Fibroblast of pulmonary artery (primary cell): ENCODE data around the gene B4GALT7.
"Not testable (repeated sequence)": the region's sequence is repeated elsewhere in the genome, so short reads cannot be mapped to it uniquely, and the experiment has no call there.

ENCODE experiments used
- DNase-seq: peaks from one replicate; pipeline ENCODE4 v3.0.0-alpha.2; 2010; ENCODE audit warnings: low read depth
- H3K4me3 ChIP-seq: replicated peaks from 2 replicates; pipeline ENCODE4 v1.5.1; 2011; ENCODE audit warnings: low read depth, mild to moderate bottlenecking, control low read depth, low read length, moderate library complexity
- CTCF ChIP-seq: IDR thresholded peaks from 2 replicates; pipeline ENCODE4 v1.5.1; 2011; ENCODE audit warnings: mild to moderate bottlenecking, control low read depth, low read length, inconsistent platforms; ENCODE audit errors: missing control alignments

Gene B4GALT7

DNA sequence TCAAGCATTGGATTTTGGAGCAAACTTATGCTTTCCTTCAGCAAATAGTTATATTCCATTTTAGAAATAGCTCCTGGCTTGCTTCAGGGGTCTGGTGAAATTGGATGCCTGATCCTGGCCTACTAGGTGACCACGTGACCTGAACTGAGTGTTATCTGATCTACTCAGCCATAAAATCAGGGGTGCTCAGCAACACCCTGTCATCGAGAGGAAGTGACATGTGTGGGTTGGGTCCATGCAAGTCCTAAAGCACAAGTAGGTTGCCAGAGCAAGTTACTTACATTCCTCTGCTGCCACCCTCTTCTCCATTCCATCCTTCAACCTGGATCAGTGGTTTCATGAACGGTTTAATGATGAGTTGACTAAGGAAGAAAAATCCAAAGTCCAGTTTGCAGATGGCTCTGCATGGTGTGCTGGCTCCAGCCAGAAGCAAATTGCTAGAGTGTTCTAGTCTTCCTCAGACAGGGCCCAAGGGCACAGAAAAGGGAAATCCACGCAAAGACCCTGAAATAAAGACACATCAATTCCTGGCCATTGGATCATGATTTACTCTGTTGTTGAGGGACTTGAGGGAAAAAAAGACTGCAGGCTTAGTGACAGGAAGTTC lies 42.8 kb upstream of the B4GALT7 start:
- no peak for TF ChIP-seq CTCF
- no peak for DNase-seq
- H3K4me3 ChIP-seq: no peak overlapping the region

DNA sequence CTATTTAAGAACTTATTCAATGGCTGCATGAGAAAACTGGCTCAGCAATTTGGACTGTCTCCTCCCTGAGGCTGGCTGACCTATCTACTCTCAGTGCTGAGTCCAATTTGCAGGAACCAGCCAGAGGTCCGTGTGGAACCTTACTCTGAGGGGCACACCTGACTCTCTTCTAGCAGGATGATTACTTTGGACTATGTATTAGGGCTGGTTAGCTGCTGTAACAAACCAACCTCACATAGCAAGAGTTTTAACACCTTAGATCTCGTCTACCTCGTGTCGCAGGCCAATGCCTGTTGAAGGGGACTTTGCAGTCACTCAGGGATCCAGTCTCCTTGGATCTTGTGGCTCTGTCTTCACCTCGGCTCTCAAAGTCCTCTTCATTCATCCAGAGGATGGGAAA lies 42.1 kb upstream of the B4GALT7 start:
- H3K4me3 ChIP-seq: no peak overlapping the region
- no peak for TF ChIP-seq CTCF
- DNase-seq: no peak

- H3K4me3 ChIP-seq, DNase-seq: not testable (repeated sequence)
These were observed 40.4 kb upstream of the B4GALT7 start for GRCh38 chr5:177559446-177559941.

GRCh38 chr5:177565046-177565445 lies 34.9 kb upstream of the B4GALT7 start:
- TF ChIP-seq CTCF: no peak
- DNase-seq: no peak
- H3K4me3 ChIP-seq: no peak overlapping the region

DNA sequence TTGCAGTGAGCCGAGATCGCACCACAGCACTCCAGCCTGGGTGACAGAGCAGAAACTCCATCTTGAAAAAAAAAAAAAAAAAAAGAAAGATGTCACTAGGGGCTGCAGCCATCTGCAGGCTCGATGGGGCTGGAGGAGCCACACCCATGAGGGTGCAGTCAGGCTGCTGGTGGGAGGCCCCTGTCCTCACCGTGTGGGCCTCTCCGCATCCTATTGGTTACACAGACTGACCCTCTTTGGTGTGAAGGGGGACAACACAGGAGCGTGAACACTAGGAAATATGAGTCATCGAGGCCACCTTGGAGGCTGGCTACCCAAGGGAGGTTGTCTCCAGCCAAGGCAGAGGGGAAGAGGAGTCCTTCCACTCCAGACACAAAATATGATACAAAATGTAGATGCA lies 31.6 kb upstream of the B4GALT7 start:
- H3K4me3 ChIP-seq: no peak overlapping the region
- no peak for TF ChIP-seq CTCF
- DNase-seq: no peak

DNA sequence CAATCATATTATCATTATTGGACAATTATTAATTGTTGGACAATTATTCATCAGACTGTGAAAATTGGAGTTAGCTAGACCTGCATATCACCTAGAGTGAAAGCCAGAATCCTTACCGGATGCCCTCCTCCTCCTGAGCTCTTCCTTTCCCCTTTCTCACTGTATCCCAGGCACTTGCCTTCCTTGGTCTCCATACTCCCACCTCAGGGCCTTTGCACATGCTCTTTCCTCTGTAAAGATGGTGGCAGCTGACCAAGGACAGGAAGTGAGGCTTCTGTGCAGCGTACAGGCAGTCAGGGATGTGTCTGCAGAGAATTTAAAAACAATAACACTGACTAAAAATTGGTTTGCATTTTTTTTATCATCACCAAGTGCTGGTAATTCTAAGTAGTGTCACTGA lies 30.0 kb upstream of the B4GALT7 start:
- no peak for DNase-seq
- TF ChIP-seq CTCF: no peak
- H3K4me3 ChIP-seq: no peak overlapping the region

DNA sequence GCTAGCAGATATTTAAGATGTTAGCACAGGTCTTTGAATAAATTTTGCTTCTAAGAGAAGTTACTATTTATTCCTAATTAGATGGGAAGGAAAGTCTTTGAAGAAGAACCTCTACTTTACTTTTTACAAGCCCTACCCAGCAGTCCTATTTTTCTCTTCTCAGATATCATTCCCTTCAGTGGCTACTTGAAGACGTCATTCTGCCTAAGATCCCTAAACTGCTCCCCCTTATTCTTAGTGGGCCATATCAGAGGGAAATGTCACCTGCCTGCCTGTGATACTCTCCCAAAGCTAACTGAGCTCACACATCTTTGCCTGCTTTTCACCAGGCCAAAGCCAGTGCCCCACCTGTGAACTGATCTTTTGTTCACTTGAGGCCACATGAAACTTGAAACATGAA lies 24.4 kb upstream of the B4GALT7 start:
- DNase-seq: no peak
- no peak overlapping the region for H3K4me3 ChIP-seq
- TF ChIP-seq CTCF: no peak
